DMS53 treated with DMSO at 0.1 percent for 48 hours (cell line): ENCODE measurements around the gene SYNGR3.
"Not testable (repeated sequence)": the region's sequence is repeated elsewhere in the genome, so short reads cannot be mapped to it uniquely, and the experiment has no call there.

Experiments used
- DNase-seq: peaks from one replicate; lab custom pipeline; 2025; ENCODE audit not compliant: unreplicated experiment; lab: John Stamatoyannopoulos, UW

Gene SYNGR3

DNA sequence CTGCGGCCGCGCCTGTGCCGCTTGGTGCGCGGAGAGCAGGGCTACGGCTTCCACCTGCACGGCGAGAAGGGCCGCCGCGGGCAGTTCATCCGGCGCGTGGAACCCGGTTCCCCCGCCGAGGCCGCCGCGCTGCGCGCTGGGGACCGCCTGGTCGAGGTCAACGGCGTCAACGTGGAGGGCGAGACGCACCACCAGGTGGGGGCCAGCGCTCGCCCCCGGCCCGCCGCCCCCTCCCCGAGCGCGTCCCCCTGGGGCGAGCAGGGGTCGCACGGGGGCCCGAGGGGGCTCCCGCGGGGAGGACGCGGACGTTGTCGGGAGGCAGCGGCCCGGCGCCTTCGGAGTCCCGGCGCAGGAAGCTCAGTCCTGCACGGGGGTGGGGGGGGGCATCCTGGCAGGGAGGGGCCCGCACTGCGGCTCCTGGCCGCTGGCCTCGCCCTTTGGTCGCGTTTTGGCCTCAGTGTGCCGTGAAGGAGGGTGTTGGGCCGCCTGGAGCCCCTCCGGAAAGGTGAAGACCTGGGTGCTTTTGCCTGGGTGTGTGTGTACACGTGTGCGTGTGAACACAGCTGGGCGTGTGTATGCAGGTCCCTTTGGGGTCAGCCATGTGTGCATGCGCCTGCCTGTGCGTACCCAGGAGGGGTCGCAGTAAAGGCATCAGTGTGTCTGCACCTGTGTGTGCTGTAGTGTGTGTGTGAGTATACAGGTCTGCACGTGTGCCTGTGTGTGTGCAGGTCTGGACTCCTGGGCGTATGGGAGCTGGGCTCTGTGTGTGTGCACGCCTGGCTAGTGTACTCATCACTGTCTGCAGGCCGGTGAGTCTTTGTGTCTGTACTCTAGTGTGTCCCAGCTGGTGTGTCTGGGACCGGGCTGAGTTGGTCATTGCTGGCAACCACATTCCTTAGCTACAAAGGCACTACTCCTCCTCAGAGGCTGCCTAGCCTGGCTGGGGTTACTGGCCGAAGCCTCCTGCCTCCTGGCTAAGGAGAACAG lies 37.5 kb downstream of the SYNGR3 start:
- peak; percentile 10 for DNase-seq

DNA sequence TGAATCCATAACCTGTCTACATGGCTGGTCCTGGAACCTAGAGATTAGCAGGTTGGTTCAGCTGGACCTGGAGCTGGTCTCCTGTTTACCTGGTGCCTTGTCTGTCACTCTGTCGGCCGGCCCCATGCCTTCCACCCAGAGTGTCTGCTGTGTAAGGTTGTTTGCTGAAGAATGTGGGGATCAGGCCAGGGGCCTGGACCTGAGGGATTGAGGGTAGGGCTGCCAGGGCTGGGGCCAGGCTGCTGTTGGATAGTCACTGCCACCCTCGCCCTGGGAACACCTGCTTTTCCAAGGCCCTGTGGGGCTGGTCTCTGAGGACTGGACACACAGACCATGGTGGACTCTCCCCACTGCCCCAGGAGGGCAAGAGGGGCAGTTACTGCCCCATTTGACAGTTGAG lies 38.4 kb downstream of the SYNGR3 start:
- DNase-seq, result no peak

DNA sequence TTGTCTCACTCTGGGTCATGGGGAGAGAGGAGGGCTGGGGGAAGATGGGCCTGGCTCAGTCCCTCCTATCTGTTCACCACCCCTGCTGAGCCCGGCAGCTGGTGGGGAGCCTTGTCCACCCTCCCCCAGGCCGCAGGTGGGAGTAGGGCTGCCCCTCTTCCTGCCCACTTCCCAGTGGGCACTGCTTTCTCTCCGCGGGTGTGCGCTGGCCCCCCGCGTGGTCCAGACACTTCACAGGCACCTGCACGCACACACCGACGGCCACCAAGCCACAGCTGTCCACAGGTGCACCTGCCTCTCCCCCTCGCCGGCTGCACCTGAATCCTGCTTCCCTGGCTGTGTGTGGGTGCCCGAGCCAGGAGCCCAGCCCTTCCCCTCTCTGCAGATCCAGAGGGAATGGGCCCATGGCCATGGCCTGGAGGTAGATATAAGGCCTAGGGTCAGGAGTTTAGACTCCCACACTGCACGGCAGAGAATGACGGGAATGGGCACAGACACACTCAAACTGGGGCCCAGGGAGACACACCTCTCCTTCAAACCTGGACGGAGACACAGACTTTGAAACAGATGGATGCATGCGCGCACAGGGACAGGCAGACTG lies 39.0 kb downstream of the SYNGR3 start:
- DNase-seq, result no peak

DNA sequence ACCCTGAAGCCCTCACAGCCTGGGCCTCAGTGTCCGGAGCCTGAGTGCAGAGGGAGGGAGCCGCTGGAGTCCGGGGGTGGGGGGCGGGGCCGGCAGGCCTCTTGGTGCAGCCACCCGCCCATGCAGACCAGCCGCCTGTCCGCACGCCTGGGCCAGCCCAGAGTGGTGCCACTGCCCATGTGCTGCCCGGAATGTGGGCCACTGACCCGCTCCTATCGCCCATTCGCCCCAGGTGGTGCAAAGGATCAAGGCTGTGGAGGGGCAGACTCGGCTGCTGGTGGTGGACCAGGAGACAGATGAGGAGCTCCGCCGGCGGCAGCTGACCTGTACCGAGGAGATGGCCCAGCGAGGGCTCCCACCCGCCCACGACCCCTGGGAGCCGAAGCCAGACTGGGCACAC lies 39.6 kb downstream of the SYNGR3 start:
- no peak for DNase-seq

DNA sequence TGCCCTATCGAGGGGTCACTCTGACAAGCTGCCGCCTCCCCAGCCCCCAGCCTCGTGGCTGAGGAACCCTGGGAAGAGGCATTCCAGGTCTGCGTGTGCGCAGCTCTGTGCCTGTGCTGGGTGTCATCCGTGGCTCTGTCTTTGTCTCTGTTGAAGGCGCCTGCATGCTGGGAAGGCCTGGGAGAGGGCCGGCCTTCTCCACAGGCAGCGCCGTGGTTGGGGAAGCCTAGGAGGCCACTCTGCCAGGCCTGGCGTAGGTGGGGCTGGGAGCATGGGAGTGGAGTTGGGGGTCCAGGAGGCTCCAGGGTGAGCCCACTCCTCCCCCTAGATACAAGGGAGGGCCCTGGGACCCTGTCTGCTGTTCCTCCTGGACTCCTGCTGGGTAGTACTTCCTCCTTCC lies 40.3 kb downstream of the SYNGR3 start:
- no peak for DNase-seq

DNA sequence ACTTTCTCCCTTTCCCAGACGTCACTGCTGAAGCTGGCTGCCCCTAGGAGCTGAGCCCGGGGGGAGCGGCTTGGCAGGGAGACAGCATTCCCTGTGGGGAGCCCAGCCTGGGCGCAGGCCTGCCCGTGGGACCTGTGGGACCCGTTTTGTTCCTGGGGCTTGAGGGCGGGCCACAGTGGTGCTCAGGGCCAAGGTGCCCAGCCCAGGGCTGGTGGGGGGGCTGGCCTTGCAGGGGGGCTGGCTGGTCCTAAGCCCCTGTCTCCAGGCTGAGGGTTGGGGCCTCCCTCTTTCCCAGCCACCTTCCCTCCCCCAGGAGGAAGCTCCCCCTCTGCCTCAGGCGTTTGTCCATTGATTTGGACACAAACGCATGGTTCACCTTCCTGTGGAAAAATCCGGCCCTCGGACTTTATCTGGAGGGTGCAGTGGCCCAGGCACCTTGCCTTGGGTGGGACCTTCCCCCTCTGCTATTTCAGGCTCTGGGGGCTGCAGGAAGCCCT lies 41.4 kb downstream of the SYNGR3 start:
- DNase-seq, result no peak

DNA sequence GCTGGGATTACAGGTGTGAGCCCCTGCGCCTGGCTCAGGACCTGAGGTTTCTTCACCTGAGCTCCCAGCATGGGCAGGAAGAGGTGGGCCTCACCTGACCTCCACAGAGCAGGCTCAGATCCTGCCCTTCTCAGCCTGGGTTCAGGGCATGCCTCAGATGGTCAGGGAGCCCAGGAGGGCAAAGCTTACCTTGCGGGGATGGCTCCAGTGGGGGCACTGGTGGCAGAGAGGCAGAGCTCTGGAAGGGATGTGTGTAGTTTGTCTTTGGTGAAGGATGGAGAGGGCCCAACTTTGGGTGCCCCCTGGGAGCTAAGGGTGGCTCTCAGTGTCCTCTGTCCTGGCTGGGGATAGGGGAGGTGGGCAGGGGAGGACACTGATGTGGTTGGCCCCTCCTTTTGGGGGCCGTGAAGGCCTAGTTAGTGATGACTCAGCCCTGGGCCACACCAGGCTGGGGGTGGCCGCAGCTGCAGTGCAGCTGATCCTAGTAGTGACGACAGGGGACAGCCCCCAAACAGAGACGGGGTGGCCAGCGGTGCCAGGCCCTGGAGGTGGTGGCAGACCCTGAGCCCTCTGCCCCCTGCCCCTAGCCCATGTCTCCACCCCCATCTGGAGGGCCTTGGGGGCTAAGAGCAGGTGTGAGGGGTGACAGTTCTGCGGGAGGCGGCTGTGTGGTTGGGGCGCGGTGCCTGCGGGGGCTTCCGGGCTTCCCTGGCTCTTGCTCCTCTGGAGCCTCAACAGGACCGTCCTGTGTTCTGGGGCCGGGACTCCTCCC lies 42.7 kb downstream of the SYNGR3 start:
- no peak for DNase-seq

DNA sequence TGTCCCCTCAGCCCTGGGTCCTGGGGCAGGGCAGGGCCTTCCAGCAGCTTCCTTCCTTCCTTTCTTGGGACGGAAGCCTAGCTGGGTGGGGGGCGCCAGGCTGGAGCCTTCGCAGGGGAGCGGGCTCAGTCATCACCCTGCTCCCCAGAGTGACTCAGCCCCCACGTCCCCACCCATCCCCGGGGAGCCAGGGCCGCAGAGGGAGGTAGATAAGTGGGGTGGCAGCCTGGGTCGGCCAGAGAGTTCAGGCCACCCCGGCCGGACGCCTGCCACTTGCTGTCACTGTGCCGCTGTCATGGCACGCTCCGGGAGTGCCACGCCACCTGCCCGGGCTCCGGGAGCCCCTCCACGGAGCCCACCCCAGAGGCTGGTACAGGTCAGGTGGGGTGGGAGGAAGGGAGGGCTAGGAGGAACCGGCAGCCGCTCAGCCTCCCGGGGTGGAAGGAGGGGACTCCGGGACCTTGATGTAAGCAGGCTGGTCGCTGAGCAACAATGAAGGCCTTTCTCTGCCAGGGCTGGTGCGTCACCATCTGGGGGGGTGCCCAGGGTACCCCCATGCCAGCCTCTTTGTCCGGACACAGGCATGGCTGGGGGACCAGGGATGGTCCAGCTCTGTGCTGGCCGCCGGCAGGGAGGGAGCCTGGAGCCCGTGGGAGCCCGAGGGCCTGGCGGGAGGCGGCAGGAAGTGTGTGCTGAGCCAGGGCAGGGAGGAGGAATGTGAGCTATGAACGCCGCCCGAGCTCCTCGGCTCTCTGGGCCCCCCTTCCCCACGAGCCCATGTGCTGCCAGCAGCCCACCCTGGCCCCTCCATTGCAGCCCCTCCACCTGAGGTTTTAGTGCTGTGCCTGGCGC lies 43.5 kb downstream of the SYNGR3 start:
- no peak for DNase-seq

DNA sequence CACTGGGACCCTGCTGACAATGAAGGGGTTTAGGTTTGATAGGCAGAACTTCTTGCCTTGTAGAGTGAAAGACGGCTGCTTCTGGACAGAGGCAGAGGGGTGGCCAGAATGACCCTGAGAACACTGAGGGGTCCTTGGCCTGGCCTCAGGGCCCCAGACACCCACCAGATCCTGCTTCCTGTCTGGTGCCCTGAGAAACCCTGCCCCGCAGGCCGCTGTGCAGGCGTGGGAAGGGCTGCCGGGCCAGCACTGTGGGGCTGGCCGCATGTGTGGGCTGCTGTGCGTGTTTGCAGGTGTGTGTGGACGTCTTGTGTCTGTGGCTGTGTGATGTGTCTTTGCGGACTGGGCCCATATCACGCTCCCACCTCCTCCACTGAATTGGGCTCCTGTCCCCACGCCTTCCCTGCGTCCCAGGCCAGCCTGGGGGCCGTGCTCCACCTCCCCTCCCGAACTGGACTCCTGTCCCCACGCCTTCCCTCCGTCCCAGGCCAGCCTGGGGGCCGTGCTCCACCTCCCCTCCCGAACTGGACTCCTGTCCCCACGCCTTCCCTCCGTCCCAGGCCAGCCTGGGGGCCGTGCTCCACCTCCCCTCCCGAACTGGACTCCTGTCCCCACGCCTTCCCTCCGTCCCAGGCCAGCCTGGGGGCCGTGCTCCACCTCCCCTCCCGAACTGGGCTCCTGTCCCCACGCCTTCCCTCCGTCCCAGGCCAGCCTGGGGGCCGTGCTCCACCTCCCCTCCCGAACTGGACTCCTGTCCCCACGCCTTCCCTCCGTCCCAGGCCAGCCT lies 44.3 kb downstream of the SYNGR3 start:
- not testable (repeated sequence) for DNase-seq

DNA sequence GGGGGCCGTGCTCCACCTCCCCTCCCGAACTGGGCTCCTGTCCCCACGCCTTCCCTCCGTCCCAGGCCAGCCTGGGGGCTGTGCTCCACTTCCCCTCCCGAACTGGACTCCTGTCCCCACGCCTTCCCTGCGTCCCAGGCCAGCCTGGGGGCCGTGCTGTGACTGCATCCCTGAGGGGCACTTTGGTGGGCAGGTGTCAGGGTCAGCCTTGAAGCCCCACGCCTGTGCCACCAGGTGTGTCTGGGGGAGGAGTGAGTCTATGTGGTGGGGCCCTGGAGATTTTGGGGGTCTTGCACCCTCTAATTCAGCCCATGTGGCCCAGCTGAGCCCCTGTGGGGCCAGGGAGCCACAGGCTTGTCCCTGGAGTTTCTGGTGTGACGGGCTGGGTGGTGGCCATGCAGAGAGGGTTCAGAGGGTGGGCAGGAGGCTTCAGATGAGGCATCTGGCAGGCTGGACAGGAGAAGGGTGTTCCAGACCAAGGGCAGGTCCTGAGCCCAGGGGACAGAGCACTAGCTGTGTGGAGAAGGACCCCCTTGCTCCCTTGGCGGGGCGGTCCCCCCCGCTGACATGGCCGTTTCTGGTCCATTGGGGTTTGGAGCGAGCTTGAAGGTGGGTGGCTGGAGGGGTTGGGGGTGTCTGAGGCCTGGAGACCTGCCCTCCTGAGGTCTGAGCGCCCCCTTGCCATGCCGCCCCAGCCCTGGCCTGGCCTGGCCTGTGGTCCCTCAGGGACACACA lies 45.1 kb downstream of the SYNGR3 start:
- DNase-seq, result no peak

DNA sequence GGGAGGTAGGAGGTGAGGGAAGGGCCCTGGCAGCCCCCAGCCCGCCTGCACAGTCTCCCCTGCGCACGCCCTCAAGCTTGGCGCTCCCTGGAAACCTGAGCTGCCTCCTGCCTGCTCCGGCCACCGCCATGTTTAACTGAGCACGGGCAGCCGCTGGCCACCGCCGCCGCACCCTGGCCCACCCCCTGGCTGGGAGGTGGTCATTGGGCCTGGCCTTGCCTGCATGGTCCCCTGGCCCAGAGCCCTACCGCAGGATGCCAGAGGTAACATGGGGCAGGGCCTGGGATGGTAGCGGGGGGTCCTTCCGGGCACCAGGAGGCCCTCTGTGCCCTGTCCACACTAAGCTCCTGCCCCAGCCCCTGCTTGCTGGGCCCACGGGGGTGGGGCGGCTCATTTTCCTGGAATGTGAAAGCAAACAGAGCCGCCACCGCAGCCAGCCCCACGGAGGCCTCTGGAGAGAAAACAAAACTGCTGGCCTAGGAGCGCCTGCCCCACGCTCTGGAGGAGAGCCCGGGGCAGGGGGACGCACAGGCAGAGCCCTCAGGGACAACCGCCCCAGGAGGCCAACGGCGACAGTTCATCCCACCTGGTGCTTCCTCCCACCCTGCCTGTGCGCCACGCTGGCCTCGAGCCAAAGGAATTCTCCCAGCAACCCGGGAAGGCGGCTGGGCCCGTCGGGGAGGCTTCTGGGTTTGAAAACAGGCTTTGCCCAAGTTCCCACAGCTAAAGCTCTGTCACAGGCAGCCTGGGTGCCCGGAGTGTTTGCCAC lies 45.8 kb downstream of the SYNGR3 start:
- peak; percentile 11 for DNase-seq

DNA sequence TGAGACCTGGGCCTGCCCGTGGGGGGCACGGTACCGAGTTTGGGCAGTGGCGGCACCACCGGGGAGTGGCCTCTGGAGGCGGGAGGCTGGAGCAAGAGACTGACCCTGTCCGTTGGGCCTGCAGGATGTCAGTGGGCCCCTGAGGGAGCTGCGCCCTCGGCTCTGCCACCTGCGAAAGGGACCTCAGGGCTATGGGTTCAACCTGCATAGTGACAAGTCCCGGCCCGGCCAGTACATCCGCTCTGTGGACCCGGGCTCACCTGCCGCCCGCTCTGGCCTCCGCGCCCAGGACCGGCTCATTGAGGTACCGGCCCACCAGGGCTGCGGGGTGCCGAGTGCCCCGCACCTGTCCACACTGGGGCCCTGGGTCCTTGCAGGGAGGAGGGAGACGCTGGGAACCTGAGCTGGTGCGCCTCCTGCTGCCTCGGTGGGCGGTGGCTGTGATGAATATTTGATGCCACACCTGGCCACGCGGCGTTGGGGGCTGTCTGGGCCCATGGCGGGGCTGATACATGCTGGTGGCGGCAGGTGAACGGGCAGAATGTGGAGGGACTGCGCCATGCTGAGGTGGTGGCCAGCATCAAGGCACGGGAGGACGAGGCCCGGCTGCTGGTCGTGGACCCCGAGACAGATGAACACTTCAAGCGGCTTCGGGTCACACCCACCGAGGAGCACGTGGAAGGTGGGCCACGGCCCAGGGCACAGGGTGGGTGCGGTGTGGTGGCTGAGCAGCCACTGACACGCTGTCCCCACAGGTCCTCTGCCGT lies 46.6 kb downstream of the SYNGR3 start:
- no peak for DNase-seq

DNA sequence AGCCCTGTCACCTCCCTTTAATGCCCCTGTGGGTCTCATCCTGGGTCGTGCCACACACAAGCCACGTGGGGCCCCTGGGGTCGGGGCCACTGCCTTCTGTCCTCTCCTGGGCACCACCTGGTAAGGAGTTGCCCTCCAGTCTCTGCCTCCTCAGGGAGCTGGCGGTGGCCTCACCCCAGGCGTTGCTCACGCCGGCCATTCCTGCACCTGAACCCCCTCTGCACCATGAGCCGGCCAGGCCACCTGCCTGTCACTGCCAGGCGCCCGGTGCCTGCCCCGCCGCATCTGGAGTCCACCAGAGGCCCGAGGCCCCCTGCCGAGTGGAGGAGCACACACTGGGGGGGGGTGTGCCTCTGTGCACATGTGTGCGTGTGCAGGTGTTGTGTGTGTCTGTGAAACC lies 47.3 kb downstream of the SYNGR3 start:
- DNase-seq, result no peak

DNA sequence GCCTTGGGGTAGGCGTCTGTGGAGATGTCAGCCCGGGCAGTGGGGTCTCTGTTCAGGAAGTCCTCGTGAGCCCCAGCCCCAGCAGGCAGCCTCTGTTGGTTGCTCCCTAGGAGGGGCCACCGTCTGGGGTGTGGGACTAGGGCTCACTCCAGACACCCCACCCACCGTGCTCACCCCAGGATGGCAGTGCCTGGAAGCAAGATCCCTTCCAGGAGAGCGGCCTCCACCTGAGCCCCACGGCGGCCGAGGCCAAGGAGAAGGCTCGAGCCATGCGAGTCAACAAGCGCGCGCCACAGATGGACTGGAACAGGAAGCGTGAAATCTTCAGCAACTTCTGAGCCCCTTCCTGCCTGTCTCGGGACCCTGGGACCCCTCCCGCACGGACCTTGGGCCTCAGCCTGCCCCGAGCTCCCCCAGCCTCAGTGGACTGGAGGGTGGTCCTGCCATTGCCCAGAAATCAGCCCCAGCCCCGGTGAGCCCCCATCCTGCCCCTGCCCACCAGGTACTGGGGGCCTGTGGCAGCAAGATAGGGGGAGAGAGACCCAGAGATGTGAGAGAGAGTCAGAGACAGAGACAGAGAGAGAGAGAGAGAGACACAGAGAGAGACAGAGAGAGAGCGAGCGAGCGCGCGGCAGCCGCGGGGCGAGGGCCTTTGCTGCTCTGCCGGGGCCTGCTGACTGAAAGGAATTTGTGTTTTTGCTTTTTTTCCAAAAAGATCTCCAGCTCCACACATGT lies 48.0 kb downstream of the SYNGR3 start:
- no peak for DNase-seq

DNA sequence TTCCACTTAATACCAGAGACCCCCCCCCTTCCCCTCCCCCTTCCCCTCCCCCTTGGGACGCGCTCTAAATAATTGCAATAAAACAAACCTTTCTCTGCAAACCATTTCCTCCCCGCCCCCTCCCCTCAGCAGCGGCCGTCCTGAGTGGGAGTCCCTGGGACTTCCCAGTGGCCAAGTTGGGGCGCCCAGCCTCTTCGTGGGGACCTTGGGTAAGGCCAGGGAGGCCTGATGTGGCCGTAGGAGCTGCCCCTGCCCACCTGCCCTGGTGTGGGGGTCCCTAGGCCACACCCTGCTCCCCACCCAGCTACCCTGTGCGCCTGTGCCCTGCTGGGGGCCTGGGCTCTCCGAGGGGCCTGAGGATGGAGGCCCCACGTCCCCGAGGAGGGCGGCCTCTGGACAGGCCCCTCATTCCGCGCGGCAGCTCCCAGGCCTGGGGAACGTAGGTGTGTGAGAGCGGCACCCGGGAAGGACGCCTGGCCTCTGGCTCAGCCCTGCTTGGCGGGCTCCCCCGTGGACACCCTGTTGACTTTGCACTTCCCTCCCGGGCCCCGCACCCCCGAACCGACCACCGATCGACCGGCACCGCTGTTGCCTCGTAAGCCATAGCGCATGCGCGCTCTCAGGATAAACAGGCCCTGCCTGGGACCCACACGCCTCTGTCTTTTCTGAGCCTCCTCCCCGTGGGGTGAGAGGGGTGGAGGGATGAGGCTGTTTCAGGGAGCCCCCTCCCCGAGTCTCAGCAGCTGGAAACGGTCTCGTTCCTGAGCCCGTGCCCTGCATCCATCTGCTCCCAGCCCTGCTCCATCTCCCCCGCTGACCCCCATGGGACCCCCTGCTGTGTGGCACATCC lies 48.8 kb downstream of the SYNGR3 start:
- DNase-seq, result no peak
